H1 (cell line): Measurements from ENCODE around the gene HES7. TPM values are rescaled to one million over a fixed set of nuclear protein-coding genes. Genes with fewer than 3 reads are reported as not detected.

ENCODE experiments used
- CTCF ChIA-PET: fragments of 300-600 bp; sonication (Branson Sonifier 250); formaldehyde crosslinking; loops from one replicate; lab custom pipeline; 2021; ENCODE audit not compliant: partially characterized antibody; lab: Charles Lee
- POLR2A ChIA-PET: fragments of 300-600 bp; sonication (Branson Sonifier 250); formaldehyde crosslinking; loops from one replicate; lab custom pipeline; 2021; ENCODE audit warnings: inconsistent platforms; ENCODE audit not compliant: partially characterized antibody; lab: Charles Lee
- DNase-seq, 2 experiments: peaks; one replicate each; pipeline versions ENCODE4 v3.0.0 to v3.0.0-alpha.2; 2010 to 2022; ENCODE audit warnings: low spot score in 2 of 2, low read depth in 1 of 2, mixed read lengths in 1 of 2
- FAIRE-seq: peaks from 2 replicates; lab custom pipeline; 2011; peaks lifted over from hg19 to GRCh38; lab: Jason Lieb, UNC
- H2AFZ ChIP-seq: 2 replicates; pipeline ENCODE4 v1.8.1; 2012; ENCODE audit warnings: low read length, inconsistent platforms
- H2AK5ac ChIP-seq: 2 replicates; pipeline ENCODE4 v1.6.1; 2013; ENCODE audit warnings: low read depth, low read length
- H2BK120ac ChIP-seq: replicated peaks from 2 replicates; pipeline ENCODE3; 2013; ENCODE audit warnings: low read depth, low read length, inconsistent platforms
- H2BK12ac ChIP-seq: 2 replicates; pipeline ENCODE4 v1.6.1; 2013; ENCODE audit warnings: low read depth, low read length
- H2BK15ac ChIP-seq: 2 replicates; pipeline ENCODE4 v1.6.1; 2013; ENCODE audit warnings: low read length
- H2BK20ac ChIP-seq: 2 replicates; pipeline ENCODE4 v1.6.1; 2013; ENCODE audit warnings: low read length
- H2BK5ac ChIP-seq: 2 replicates; pipeline ENCODE4 v1.6.1; 2013; ENCODE audit warnings: low read depth, low read length
- H3K14ac ChIP-seq: 2 replicates; pipeline ENCODE4 v1.6.1; 2013; ENCODE audit warnings: inconsistent platforms; ENCODE audit not compliant: insufficient read length
- H3K18ac ChIP-seq: 2 replicates; pipeline ENCODE4 v1.6.1; 2013; ENCODE audit warnings: low read length; ENCODE audit errors: extremely low read depth
- H3K23ac ChIP-seq: 2 replicates; pipeline ENCODE4 v1.6.1; 2013; ENCODE audit warnings: inconsistent platforms; ENCODE audit not compliant: insufficient read length
- H3K23me2 ChIP-seq: 2 replicates; pipeline ENCODE4 v1.6.1; 2013; ENCODE audit warnings: low read depth, low read length
- H3K27ac ChIP-seq: 2 replicates; pipeline ENCODE4 v1.6.1; 2011; ENCODE audit warnings: low read depth, low read length, inconsistent platforms
- H3K27me3 ChIP-seq, 4 experiments: replicated peaks in 1 of 4; 1 replicate in 1 of 4; 2 replicates in 3 of 4; pipeline versions ENCODE4 v1.6.1 to v1.8.1; 2011 to 2013; ENCODE audit warnings: low read length in 3 of 4, mild to moderate bottlenecking in 3 of 4, inconsistent platforms in 2 of 4, mixed read lengths in 2 of 4, moderate library complexity in 1 of 4; ENCODE audit not compliant: control insufficient read depth in 3 of 4, insufficient read depth in 3 of 4; ENCODE audit errors: extremely low read depth in 1 of 4
- H3K36me3 ChIP-seq, 4 experiments: 2 replicates each; pipeline versions ENCODE4 v1.6.1 to v1.8.1; 2011 to 2013; ENCODE audit warnings: mild to moderate bottlenecking in 4 of 4, low read length in 3 of 4, moderate library complexity in 2 of 4, control low read depth in 1 of 4, inconsistent platforms in 1 of 4; ENCODE audit not compliant: insufficient read depth in 4 of 4, control insufficient read depth in 2 of 4
- H3K4ac ChIP-seq: replicated peaks from 2 replicates; pipeline ENCODE3; 2013; ENCODE audit warnings: low read length, low read depth, mixed read lengths, inconsistent platforms; ENCODE audit not compliant: insufficient read length
- H3K4me1 ChIP-seq, 4 experiments: replicated peaks in 1 of 4; 1 replicate in 1 of 4; 2 replicates in 3 of 4; pipeline versions ENCODE4 v1.6.1 to v1.8.1; 2011 to 2013; ENCODE audit warnings: low read length in 3 of 4, inconsistent platforms in 2 of 4, mixed read lengths in 1 of 4; ENCODE audit not compliant: insufficient read depth in 4 of 4, control insufficient read depth in 3 of 4
- H3K4me2 ChIP-seq, 2 experiments: 2 replicates each; pipeline versions ENCODE4 v1.6.1 to v1.8.1; 2011 to 2013; ENCODE audit warnings: low read depth in 2 of 2, low read length in 2 of 2, control low read depth in 1 of 2, inconsistent platforms in 1 of 2, mild to moderate bottlenecking in 1 of 2; ENCODE audit not compliant: insufficient read depth in 1 of 2
- H3K4me3 ChIP-seq, 4 experiments: fragments of 200-600, 300-600 bp in 1 of 4; sonication (generic), shearing (Covaris generic), sonication (Bioruptor Twin) in 1 of 4; 2 replicates each; pipeline versions ENCODE4 v1.5.1 to v1.8.1; 2011 to 2016; ENCODE audit warnings: low read length in 4 of 4, low read depth in 3 of 4, control low read depth in 2 of 4, inconsistent platforms in 2 of 4, mild to moderate bottlenecking in 2 of 4, mixed read lengths in 1 of 4, moderate library complexity in 1 of 4; ENCODE audit not compliant: insufficient read depth in 2 of 4; ENCODE audit errors: extremely low read depth in 1 of 4
- H3K56ac ChIP-seq: replicated peaks from 2 replicates; pipeline ENCODE3; 2013; ENCODE audit warnings: low read depth, mild to moderate bottlenecking, mixed read lengths, low read length, inconsistent platforms; ENCODE audit not compliant: insufficient read length
- H3K79me1 ChIP-seq: 2 replicates; pipeline ENCODE4 v1.6.1; 2013; ENCODE audit warnings: low read depth, low read length, control low read depth
- H3K79me2 ChIP-seq, 2 experiments: 2 replicates each; pipeline versions ENCODE4 v1.6.1 to v1.8.1; 2012 to 2013; ENCODE audit warnings: low read length in 2 of 2, mild to moderate bottlenecking in 2 of 2, inconsistent platforms in 1 of 2; ENCODE audit not compliant: insufficient read depth in 2 of 2, control insufficient read depth in 1 of 2
- H3K9ac ChIP-seq, 4 experiments: replicated peaks in 1 of 4; 1 replicate in 1 of 4; 2 replicates in 3 of 4; pipeline versions ENCODE4 v1.6.1 to v1.8.1; 2011 to 2013; ENCODE audit warnings: low read depth in 3 of 4, low read length in 3 of 4, control low read depth in 2 of 4, mild to moderate bottlenecking in 2 of 4, moderate library complexity in 2 of 4, inconsistent platforms in 1 of 4; ENCODE audit errors: extremely low read depth in 1 of 4
- H3K9me3 ChIP-seq, 2 experiments: 2 replicates each; pipeline versions ENCODE4 v1.6.1 to v1.8.1; 2012 to 2013; ENCODE audit warnings: mild to moderate bottlenecking in 2 of 2, moderate library complexity in 2 of 2, control low read depth in 1 of 2, inconsistent platforms in 1 of 2, low read depth in 1 of 2, low read length in 1 of 2, mixed read lengths in 1 of 2; ENCODE audit not compliant: insufficient read depth in 2 of 2
- H4K20me1 ChIP-seq, 2 experiments: replicated peaks in 1 of 2; 2 replicates each; pipeline versions ENCODE3 to v1.8.1; 2011 to 2013; ENCODE audit warnings: inconsistent platforms in 2 of 2, low read length in 2 of 2, mild to moderate bottlenecking in 1 of 2; ENCODE audit not compliant: insufficient read depth in 2 of 2, control insufficient read depth in 1 of 2
- H4K5ac ChIP-seq: 2 replicates; pipeline ENCODE4 v1.6.1; 2013; ENCODE audit warnings: low read length, low read depth, mixed read lengths, inconsistent platforms; ENCODE audit not compliant: insufficient read length
- H4K8ac ChIP-seq: 2 replicates; pipeline ENCODE4 v1.8.0; 2013; ENCODE audit warnings: mild to moderate bottlenecking, moderate library complexity, low read length, inconsistent platforms; ENCODE audit not compliant: insufficient read depth; ENCODE audit errors: extremely low read depth
- H4K91ac ChIP-seq: replicated peaks from 2 replicates; pipeline ENCODE3; 2013; ENCODE audit warnings: low read length, mixed read lengths, inconsistent platforms; ENCODE audit not compliant: insufficient read length
- BRCA1 ChIP-seq: IDR thresholded peaks from 2 replicates; pipeline ENCODE4 v1.6.1; 2012; ENCODE audit warnings: low read depth, low read length, improper control_type of control experiment
- CHD1 ChIP-seq: IDR thresholded peaks from 2 replicates; pipeline ENCODE4 v1.6.1; 2012; ENCODE audit warnings: low read depth, low read length, improper control_type of control experiment
- KDM4A ChIP-seq: IDR thresholded peaks from one replicate; pipeline ENCODE4 v1.7.1; 2012; ENCODE audit warnings: low read depth, mild to moderate bottlenecking, moderate library complexity, low read length, inconsistent platforms; ENCODE audit not compliant: severe bottlenecking
- RBBP5 ChIP-seq: IDR thresholded peaks from 2 replicates; pipeline ENCODE4 v1.7.1; 2012; ENCODE audit warnings: low read depth, mild to moderate bottlenecking, inconsistent platforms, low read length, moderate library complexity, borderline replicate concordance
- SIN3A ChIP-seq, 2 experiments: IDR thresholded peaks in 1 of 2; conservative IDR thresholded peaks in 1 of 2; 2 replicates each; pipeline ENCODE4 v1.6.1; 2011 to 2012; ENCODE audit warnings: low read length in 2 of 2, improper control_type of control experiment in 1 of 2, low read depth in 1 of 2, mild to moderate bottlenecking in 1 of 2
- WGBS, 2 experiments: shearing (Covaris generic) in 1 of 2; methylation state at CpG; one replicate each; pipeline versions ENCODE4 v1.1.6 to v1.1.7; 2013 to 2015; ENCODE audit warnings: low lambda C conversion rate in 2 of 2, mixed read lengths in 2 of 2, inconsistent platforms in 1 of 2, low coverage in 1 of 2, missing lambda C conversion rate in 1 of 2; ENCODE audit not compliant: insufficient replicate concordance in 2 of 2, insufficient coverage in 1 of 2, insufficient read length in 1 of 2; ENCODE audit errors: extremely low coverage in 1 of 2, missing lambda C conversion rate in 1 of 2; 5-methylcytosine and 5-hydroxymethylcytosine counted together
- polyA plus RNA-seq, 7 experiments: library from polyadenylated mRNA; depleted of rRNA in 3 of 7; stranded (reverse) in 5 of 7; unstranded in 2 of 7; fragments of >200 nt in 5 of 7; fragments of 200-250 nt in 2 of 7; gene quantifications; 1 replicate in 5 of 7; 2 replicates in 1 of 7; 4 replicates in 1 of 7; pipeline versions ENCODE4 v1.2.1 to v1.2.3, GENCODE V29; 2011 to 2013; ENCODE audit warnings: missing spikeins in 2 of 7, mixed read lengths in 2 of 7
- total RNA-seq: library from RNA; stranded (reverse); fragmentation: NEBNext Ultra II Directional; extraction: Animal tissue kit (Norgen Biotek cat#: 25700); gene quantifications from 2 replicates; pipeline ENCODE4 v1.2.1, GENCODE V29; 2021

Gene HES7
- total and polyA plus RNA-seq, 2 of the 8 experiments (the other 6 are each of a cell fraction or from before 2014, with no cell fraction given), result 0.20 to 0.32 TPM

DNA sequence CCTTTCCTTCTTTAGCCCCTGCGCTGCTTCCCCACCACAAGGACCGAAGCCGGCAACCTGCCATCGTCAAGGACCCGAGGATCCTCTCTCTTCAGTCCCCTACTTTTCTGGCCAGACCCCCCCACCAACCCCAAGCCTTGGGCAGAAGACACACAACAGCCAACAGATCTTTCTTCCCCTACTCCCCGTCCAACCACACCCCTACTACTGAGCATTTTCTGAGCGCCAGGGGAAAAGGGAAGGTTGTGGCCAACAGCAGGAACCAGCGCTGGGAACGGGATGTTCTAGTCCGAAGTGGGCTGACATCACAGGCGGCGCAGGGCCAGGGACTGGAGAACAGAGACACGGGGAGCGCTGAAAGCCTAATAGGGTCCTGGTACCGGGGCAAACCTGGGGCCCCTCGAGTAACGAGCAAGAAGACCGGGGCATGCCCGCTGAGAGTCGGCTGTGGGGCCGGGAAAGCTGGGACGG is 27.8 kb upstream of the HES7 start:
- Histone ChIP-seq H2BK120ac (no peak overlapping the region), H3K27me3 (no peaks in the 10 kb centered on the region), H2BK12ac (peak overlapping the region; percentile 68; the same call in 1 of the 2 replicates), H3K18ac (peak overlapping the region; percentile 60; the same call in 1 of the 2 replicates), H3K9ac (peak overlapping the region; percentile 43 to 92 (median 73)), H2BK20ac (no peak overlapping the region), H2BK5ac (no peak overlapping the region), H4K5ac (no peak overlapping the region), H3K9me3 (no peaks in the 10 kb centered on the region), H3K79me1 (peaks cover 7% of the 10 kb centered on the region; the same call in 1 of the 2 replicates), H3K23me2 (peaks cover 17% of the 10 kb centered on the region), H3K14ac (no peak overlapping the region), H3K4me3 (peak overlapping the region; percentile 79 to 93 (median 84)), H3K4ac (peak overlapping the region; percentile 36), H2BK15ac (no peak overlapping the region), H4K20me1 (peaks cover 0 to 24% of the 10 kb centered on the region in 2 experiments), H3K56ac (no peak overlapping the region), H3K4me1 (peaks cover 12 to 31% (median 19%) of the 10 kb centered on the region in 4 experiments), H3K4me2 (peak overlapping the region; percentile 100), H2AK5ac (0 out of 2 replicates have a peak overlapping the region, but pooled peaks have one; percentile 33), H3K23ac (no peak overlapping the region), H3K79me2 (peaks cover 0 to 5% of the 10 kb centered on the region in 2 experiments; a peak in 1 of 4 replicates), H4K91ac (no peak overlapping the region), H3K36me3 (peaks cover 13 to 28% (median 20%) of the 10 kb centered on the region in 4 experiments; a peak in 7 of 8 replicates), H2AFZ (no peak overlapping the region), H3K27ac (no peak overlapping the region), H4K8ac (peak overlapping the region; percentile 40; the same call in 1 of the 2 replicates)
- FAIRE-seq, result no peak
- peak; percentile 21 for TF ChIP-seq KDM4A
- TF ChIP-seq SIN3A (conservative IDR thresholded peaks at IDR 0.05 in 1 of 2, IDR thresholded peaks at IDR 0.05 in 1 of 2; ENCODE audit: low read depth in 1 of 2, low read length in 2 of 2), result no peak
- no peak for TF ChIP-seq CHD1
- 0 out of 2 replicates have a peak, but pooled peaks have one; percentile 11 for TF ChIP-seq RBBP5
- TF ChIP-seq BRCA1, result no peak
- DNase-seq, result no peak
- ChIA-PET POLR2A (interaction anchor here (0.9 to 6.4 kb wide), 10 partner anchors 9 to 39 kb away, joined by 3 to 62 read pairs (median 4); partner anchors contain the start of genes ALOXE3, BORCS6 and VAMP2), CTCF (interaction anchor here (0.7 kb wide), 1 partner anchor 161 kb away, joined by 3 read pairs; no protein-coding TSS in a partner anchor)
- 2% methylated on average over 19 of the region's 22 CpGs; no CpG with 5 or more reads in 1 of the 2 experiments for WGBS, 2 experiments
